ENCODE results near the gene MEOX2. TPM values are rescaled to one million over a fixed set of nuclear protein-coding genes. Genes with fewer than 3 reads are reported as not detected.

Gene MEOX2
- total RNA-seq, 1 donor from 2014 or later: 3.0 TPM

DNA sequence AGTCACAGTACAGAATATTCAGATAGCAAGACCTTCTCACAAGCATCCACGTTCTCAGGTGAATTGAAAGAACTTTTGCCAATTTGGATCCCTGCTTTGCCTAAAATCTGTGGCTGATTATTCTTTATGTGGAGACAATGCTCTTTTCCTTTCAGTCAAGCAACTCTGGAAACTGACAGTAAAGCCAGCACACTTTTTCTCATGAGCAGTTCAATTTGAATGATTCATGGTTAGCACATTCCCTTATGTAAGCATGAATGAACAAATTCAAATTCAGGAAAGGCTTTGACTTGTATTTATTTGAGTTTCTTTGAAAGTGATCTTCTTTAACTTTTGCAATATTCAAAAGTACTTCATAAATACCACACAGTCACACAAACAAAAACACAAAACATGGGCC lies 57.6 kb downstream of the MEOX2 start:
- no peaks in the 10 kb centered on the region for H3K9me3 Mint-ChIP-seq
- H3K27ac Mint-ChIP-seq: no peak overlapping the region

DNA sequence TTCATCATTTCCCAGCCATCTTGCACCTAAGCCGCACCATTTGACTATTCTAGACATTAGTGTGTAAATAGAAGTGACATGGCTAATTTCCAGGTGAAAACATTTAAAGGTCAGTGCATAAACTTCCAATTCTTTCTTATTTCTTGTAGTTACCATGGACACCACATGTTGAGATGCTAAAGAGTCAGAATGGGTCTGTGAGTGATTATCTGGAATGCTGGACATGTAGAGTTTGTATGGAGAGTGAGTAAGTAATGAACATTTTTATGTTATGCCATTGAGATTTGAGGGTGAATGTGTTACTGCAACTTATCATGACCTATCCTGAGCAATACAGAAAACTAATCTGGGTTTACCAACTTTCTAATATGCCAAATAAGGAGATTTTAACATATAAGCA lies 60.4 kb downstream of the MEOX2 start:
- H3K27ac Mint-ChIP-seq: no peak overlapping the region
- H3K36me3 Mint-ChIP-seq: no peaks in the 10 kb centered on the region
- H3K9me3 Mint-ChIP-seq: no peaks in the 10 kb centered on the region
- no peaks in the 10 kb centered on the region for H3K4me1 Mint-ChIP-seq (ENCODE audit: unreplicated experiment)
- DNase-seq (ENCODE audit: extremely low spot score, unreplicated experiment): no peak
- H3K4me3 Mint-ChIP-seq: no peak overlapping the region
- H3K27me3 Mint-ChIP-seq: no peaks in the 10 kb centered on the region
- TF ChIP-seq, protein P1, sequence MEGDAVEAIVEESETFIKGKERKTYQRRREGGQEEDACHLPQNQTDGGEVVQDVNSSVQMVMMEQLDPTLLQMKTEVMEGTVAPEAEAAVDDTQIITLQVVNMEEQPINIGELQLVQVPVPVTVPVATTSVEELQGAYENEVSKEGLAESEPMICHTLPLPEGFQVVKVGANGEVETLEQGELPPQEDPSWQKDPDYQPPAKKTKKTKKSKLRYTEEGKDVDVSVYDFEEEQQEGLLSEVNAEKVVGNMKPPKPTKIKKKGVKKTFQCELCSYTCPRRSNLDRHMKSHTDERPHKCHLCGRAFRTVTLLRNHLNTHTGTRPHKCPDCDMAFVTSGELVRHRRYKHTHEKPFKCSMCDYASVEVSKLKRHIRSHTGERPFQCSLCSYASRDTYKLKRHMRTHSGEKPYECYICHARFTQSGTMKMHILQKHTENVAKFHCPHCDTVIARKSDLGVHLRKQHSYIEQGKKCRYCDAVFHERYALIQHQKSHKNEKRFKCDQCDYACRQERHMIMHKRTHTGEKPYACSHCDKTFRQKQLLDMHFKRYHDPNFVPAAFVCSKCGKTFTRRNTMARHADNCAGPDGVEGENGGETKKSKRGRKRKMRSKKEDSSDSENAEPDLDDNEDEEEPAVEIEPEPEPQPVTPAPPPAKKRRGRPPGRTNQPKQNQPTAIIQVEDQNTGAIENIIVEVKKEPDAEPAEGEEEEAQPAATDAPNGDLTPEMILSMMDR (conservative IDR thresholded peaks at IDR 0.05): no peak

More for the DNA sequence above, 57.6 kb downstream of the MEOX2 start:
- Mint-ChIP-seq H3K4me1 (ENCODE audit: unreplicated experiment) (no peaks in the 10 kb centered on the region), H3K36me3 (no peaks in the 10 kb centered on the region), H3K4me3 (no peak overlapping the region), H3K27me3 (no peaks in the 10 kb centered on the region)
- TF ChIP-seq, protein P1 (conservative IDR thresholded peaks at IDR 0.05): no peak
- no peak for DNase-seq (ENCODE audit: extremely low spot score, unreplicated experiment)

DNA sequence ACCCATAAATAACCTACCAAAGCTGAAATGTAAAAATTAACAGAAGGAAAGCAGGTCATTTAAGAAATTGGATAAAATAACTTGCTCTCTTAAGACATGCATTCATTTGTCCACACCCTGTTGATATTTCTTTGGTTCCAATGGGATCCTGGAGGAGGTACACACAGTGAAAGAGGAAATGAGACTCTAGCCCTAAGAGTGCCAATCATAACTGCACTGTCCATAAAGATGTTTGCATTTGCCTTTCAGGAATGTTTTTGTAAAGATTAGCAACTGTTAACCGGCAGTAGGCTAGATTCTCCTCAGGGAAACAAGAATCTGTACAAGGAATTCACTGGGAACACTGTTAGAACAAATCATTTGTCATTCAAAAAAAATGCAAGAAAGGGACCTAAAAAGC lies 61.0 kb downstream of the MEOX2 start:
- TF ChIP-seq, protein P1 (conservative IDR thresholded peaks at IDR 0.05): no peak
- H3K4me3 Mint-ChIP-seq: no peak overlapping the region
- no peaks in the 10 kb centered on the region for H3K9me3 Mint-ChIP-seq
- DNase-seq (ENCODE audit: extremely low spot score, unreplicated experiment): no peak
- H3K4me1 Mint-ChIP-seq (ENCODE audit: unreplicated experiment): no peaks in the 10 kb centered on the region
- no peaks in the 10 kb centered on the region for H3K27me3 Mint-ChIP-seq
- H3K36me3 Mint-ChIP-seq: no peaks in the 10 kb centered on the region
- no peak overlapping the region for H3K27ac Mint-ChIP-seq

DNA sequence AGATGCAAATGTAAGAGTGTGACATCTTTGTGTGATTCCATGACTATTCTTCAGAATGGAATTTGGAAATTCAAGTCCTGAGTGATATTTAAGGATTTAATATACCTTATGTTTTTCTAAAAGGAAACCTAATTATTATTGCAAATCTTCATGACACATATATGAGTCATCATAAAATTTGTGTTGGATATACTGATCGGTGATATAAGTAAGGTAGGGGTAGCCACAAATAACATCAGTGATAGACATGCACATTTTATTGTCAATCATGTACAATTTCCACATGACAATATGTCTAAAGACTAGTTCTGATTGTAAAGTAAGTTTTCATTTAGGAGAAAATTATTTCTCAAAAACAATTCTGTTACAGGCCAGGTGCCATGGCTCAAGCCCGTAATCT lies 65.0 kb downstream of the MEOX2 start:
- Mint-ChIP-seq H3K4me3 (no peak overlapping the region), H3K4me1 (ENCODE audit: unreplicated experiment) (no peaks in the 10 kb centered on the region), H3K36me3 (no peaks in the 10 kb centered on the region), H3K27me3 (no peaks in the 10 kb centered on the region), H3K27ac (no peak overlapping the region), H3K9me3 (no peaks in the 10 kb centered on the region)
- TF ChIP-seq, protein P1 (conservative IDR thresholded peaks at IDR 0.05): no peak
- no peak for DNase-seq (ENCODE audit: extremely low spot score, unreplicated experiment)

DNA sequence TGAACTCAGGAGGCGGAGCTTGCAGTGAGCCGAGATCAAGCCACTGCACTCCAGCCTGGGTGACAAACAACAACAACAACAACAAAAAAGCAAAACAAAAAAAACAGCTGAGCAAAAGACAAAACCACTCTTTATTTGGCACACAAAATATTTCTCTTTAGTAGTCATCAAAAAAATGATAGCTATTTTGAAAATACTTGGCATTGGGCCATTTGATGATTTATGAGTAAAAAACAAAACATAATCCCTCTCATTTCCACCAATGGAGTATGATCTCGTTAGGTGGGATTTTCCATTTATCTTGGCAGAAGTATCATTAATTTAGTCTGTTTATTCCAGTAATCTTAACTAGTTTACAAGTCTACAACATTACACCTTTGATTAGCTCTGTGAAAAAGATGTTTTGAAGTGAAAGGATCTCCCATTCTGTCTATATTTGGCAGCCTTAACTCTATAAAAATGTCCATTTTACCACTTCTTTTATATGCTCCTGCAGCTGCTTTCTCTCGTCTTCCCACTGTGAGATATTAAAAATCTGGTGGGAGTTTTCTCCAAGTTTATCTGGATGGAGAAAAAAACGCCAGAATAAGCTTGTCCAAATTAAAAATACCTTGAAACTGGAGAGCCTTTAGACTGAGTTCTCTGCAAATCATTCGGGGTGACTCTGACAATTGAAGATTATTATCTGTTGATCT lies 65.8 kb downstream of the MEOX2 start:
- no peaks in the 10 kb centered on the region for H3K36me3 Mint-ChIP-seq

More for the DNA sequence above, 65.8 kb downstream of the MEOX2 start:
- Mint-ChIP-seq H3K4me3 (no peak overlapping the region), H3K27me3 (no peaks in the 10 kb centered on the region), H3K9me3 (no peaks in the 10 kb centered on the region), H3K27ac (no peak overlapping the region), H3K4me1 (ENCODE audit: unreplicated experiment) (no peaks in the 10 kb centered on the region)
- no peak for DNase-seq (ENCODE audit: extremely low spot score, unreplicated experiment)
- TF ChIP-seq, protein P1 (conservative IDR thresholded peaks at IDR 0.05): no peak
